HEK293 (cell line): Measurements from ENCODE around the gene REN.

Experiments
- CTCF ChIA-PET: fragments of 350-600 bp; formaldehyde crosslinking; extraction: SDS; loops from one replicate; lab custom pipeline; 2021; ENCODE audit warnings: antibody characterized with exemption; lab: Yijun Ruan, JAX
- POLR2A ChIA-PET: fragments of 300-600 bp; formaldehyde crosslinking; extraction: SDS; loops from one replicate; lab custom pipeline; 2020; ENCODE audit warnings: antibody characterized with exemption, inconsistent platforms; lab: Yijun Ruan, JAX
- H3K27ac ChIP-seq: fragments of 200-500 bp; sonication (Bioruptor generic); 2 replicates; pipeline ENCODE4 v1.5.1; 2014; ENCODE audit warnings: low read depth, low read length, control low read depth, inconsistent platforms; ENCODE audit errors: extremely low read depth
- H3K36me3 ChIP-seq, 2 experiments: fragments of 200-500 bp in 1 of 2; sonication (Bioruptor generic) in 1 of 2; 1 replicate in 1 of 2; 2 replicates in 1 of 2; pipeline ENCODE4 v1.5.1; 2014 to 2017; ENCODE audit warnings: inconsistent platforms in 2 of 2, low read length in 2 of 2; ENCODE audit not compliant: control insufficient read depth in 2 of 2, insufficient read depth in 1 of 2
- H3K4me1 ChIP-seq: fragments of 200-500 bp; sonication (Bioruptor generic); 2 replicates; pipeline ENCODE4 v1.5.1; 2014; ENCODE audit warnings: mild to moderate bottlenecking, low read length, inconsistent platforms; ENCODE audit not compliant: control insufficient read depth, insufficient read depth
- H3K4me3 ChIP-seq: 2 replicates; pipeline ENCODE4 v1.5.1; 2011; ENCODE audit warnings: low read depth, mild to moderate bottlenecking, control low read depth, low read length, moderate library complexity
- H3K9me3 ChIP-seq: fragments of 200-500 bp; sonication (Bioruptor generic); 2 replicates; pipeline ENCODE4 v1.5.1; 2014; ENCODE audit warnings: low read depth, low read length, inconsistent platforms; ENCODE audit not compliant: control insufficient read depth, insufficient read depth
- ATF2 ChIP-seq: fragments of 450-650 bp; formaldehyde crosslinking; IDR thresholded peaks from 2 replicates; pipeline ENCODE4 v1.5.1; 2016; ENCODE audit warnings: missing biosample characterization, missing genetic modification characterization, low read depth
- FEZF1 ChIP-seq: fragments of 450-650 bp; formaldehyde crosslinking; IDR thresholded peaks from 2 replicates; pipeline ENCODE4 v1.5.1; 2016; ENCODE audit warnings: missing biosample characterization, missing genetic modification characterization
- GLIS2 ChIP-seq: fragments of 450-650 bp; formaldehyde crosslinking; IDR thresholded peaks from 2 replicates; pipeline ENCODE4 v1.5.1; 2016; ENCODE audit warnings: missing biosample characterization, missing genetic modification characterization
- KLF10 ChIP-seq: fragments of 450-650 bp; IDR thresholded peaks from 2 replicates; pipeline ENCODE4 v1.5.1; 2018; ENCODE audit warnings: missing biosample characterization, mild to moderate bottlenecking, missing genetic modification characterization
- PRDM6 ChIP-seq: fragments of 450-650 bp; formaldehyde crosslinking; IDR thresholded peaks from 2 replicates; pipeline ENCODE4 v1.5.1; 2017; ENCODE audit warnings: missing biosample characterization, missing genetic modification characterization
- RBAK ChIP-seq: fragments of 450-650 bp; formaldehyde crosslinking; IDR thresholded peaks from 2 replicates; pipeline ENCODE4 v1.5.1; 2016; ENCODE audit warnings: missing biosample characterization, missing genetic modification characterization
- SALL2 ChIP-seq: fragments of 450-650 bp; formaldehyde crosslinking; IDR thresholded peaks from 2 replicates; pipeline ENCODE4 v1.5.0; 2017; ENCODE audit warnings: missing biosample characterization, mild to moderate bottlenecking, missing genetic modification characterization, borderline replicate concordance
- YY1 ChIP-seq: fragments of 450-650 bp; formaldehyde crosslinking; IDR thresholded peaks from 2 replicates; pipeline ENCODE4 v1.5.1; 2018; ENCODE audit warnings: missing biosample characterization, missing genetic modification characterization
- ZBTB17 ChIP-seq: fragments of 450-650 bp; formaldehyde crosslinking; IDR thresholded peaks from 2 replicates; pipeline ENCODE4 v1.5.1; 2016; ENCODE audit warnings: missing biosample characterization, missing genetic modification characterization
- ZBTB20 ChIP-seq: fragments of 450-650 bp; formaldehyde crosslinking; IDR thresholded peaks from 2 replicates; pipeline ENCODE4 v1.5.1; 2016; ENCODE audit warnings: missing biosample characterization, missing genetic modification characterization
- ZBTB48 ChIP-seq: fragments of 450-650 bp; formaldehyde crosslinking; IDR thresholded peaks from 2 replicates; pipeline ENCODE4 v1.5.1; 2016; ENCODE audit warnings: missing biosample characterization, missing genetic modification characterization
- ZBTB8A ChIP-seq: fragments of 450-650 bp; formaldehyde crosslinking; IDR thresholded peaks from 2 replicates; pipeline ENCODE4 v1.5.1; 2016; ENCODE audit warnings: missing biosample characterization, missing genetic modification characterization
- ZEB2 ChIP-seq: fragments of 450-650 bp; formaldehyde crosslinking; IDR thresholded peaks from 2 replicates; pipeline ENCODE4 v1.5.1; 2016; ENCODE audit warnings: missing biosample characterization, missing genetic modification characterization
- ZFP3 ChIP-seq: fragments of 450-650 bp; formaldehyde crosslinking; IDR thresholded peaks from 2 replicates; pipeline ENCODE4 v1.5.1; 2016; ENCODE audit warnings: low read depth, missing biosample characterization, missing genetic modification characterization
- ZNF132 ChIP-seq: fragments of 450-650 bp; formaldehyde crosslinking; IDR thresholded peaks from 2 replicates; pipeline ENCODE4 v1.5.1; 2017; ENCODE audit warnings: missing biosample characterization, missing genetic modification characterization, borderline replicate concordance
- ZNF248 ChIP-seq: fragments of 450-650 bp; formaldehyde crosslinking; IDR thresholded peaks from 2 replicates; pipeline ENCODE4 v1.5.1; 2017; ENCODE audit warnings: missing biosample characterization, missing genetic modification characterization
- ZNF366 ChIP-seq: fragments of 450-650 bp; formaldehyde crosslinking; conservative IDR thresholded peaks from 2 replicates; pipeline ENCODE4 v1.5.1; 2016; ENCODE audit warnings: missing biosample characterization, missing genetic modification characterization
- ZNF398 ChIP-seq: fragments of 450-650 bp; formaldehyde crosslinking; IDR thresholded peaks from 2 replicates; pipeline ENCODE4 v1.5.1; 2017; ENCODE audit warnings: missing biosample characterization, missing genetic modification characterization
- ZNF423 ChIP-seq: fragments of 450-650 bp; formaldehyde crosslinking; IDR thresholded peaks from 2 replicates; pipeline ENCODE4 v1.5.1; 2016; ENCODE audit warnings: missing biosample characterization, missing genetic modification characterization
- ZNF596 ChIP-seq: fragments of 450-650 bp; IDR thresholded peaks from 2 replicates; pipeline ENCODE4 v1.5.0; 2018; ENCODE audit warnings: missing biosample characterization, mild to moderate bottlenecking, missing genetic modification characterization, moderate library complexity
- ZNF645 ChIP-seq: fragments of 450-650 bp; formaldehyde crosslinking; IDR thresholded peaks from 2 replicates; pipeline ENCODE4; 2016; ENCODE audit warnings: missing biosample characterization, missing genetic modification characterization
- ZNF664 ChIP-seq: fragments of 450-650 bp; formaldehyde crosslinking; IDR thresholded peaks from 2 replicates; pipeline ENCODE4 v1.5.1; 2016; ENCODE audit warnings: missing biosample characterization, missing genetic modification characterization
- ZNF670 ChIP-seq: fragments of 450-650 bp; formaldehyde crosslinking; IDR thresholded peaks from 2 replicates; pipeline ENCODE4 v1.5.1; 2016; ENCODE audit warnings: missing biosample characterization, missing genetic modification characterization, low read depth
- ZNF768 ChIP-seq: fragments of 450-650 bp; formaldehyde crosslinking; IDR thresholded peaks from 2 replicates; pipeline ENCODE4 v1.5.1; 2018; ENCODE audit warnings: missing biosample characterization, mild to moderate bottlenecking, missing genetic modification characterization
- TF ChIP-seq, protein P1 (sequence below): fragments of 450-650 bp; formaldehyde crosslinking; IDR thresholded peaks from 2 replicates; pipeline ENCODE4 v1.5.1; 2016; ENCODE audit warnings: missing biosample characterization, missing genetic modification characterization
- TF ChIP-seq, protein P2 (sequence below): fragments of 450-650 bp; formaldehyde crosslinking; IDR thresholded peaks from 2 replicates; pipeline ENCODE4 v1.5.1; 2016; ENCODE audit warnings: missing biosample characterization, missing genetic modification characterization

REN gene

GRCh38 chr1:204197068-204197467, 30.9 kb upstream of the REN start:
- Histone ChIP-seq H3K4me3 (no peak overlapping the region), H3K9me3 (no peaks in the 10 kb centered on the region), H3K27ac (no peak overlapping the region), H3K36me3 (no peaks in the 10 kb centered on the region), H3K4me1 (no peaks in the 10 kb centered on the region)
- ChIA-PET POLR2A (no interaction called here), CTCF (interaction anchor here (1.9 to 3.2 kb wide), 3 partner anchors 10 to 34 kb away, joined by 13 to 20 read pairs (median 18); no protein-coding TSS in a partner anchor)
- TF ChIP-seq ZNF366 (tag by site-specific recombination) (no peak), KLF10 (tag by site-specific recombination) (no peak), PRDM6 (no peak), ZEB2 (tag by site-specific recombination) (no peak), ZNF423 (tag by site-specific recombination) (no peak), ZNF132 (tag by site-specific recombination) (no peak), ZBTB20 (tag by site-specific recombination) (no peak), ZNF398 (tag by site-specific recombination) (no peak), ZNF596 (tag by site-specific recombination) (no peak), ZBTB8A (tag by site-specific recombination) (no peak), ZNF645 (no peak), ZNF768 (tag by site-specific recombination) (no peak)

- CTCF ChIA-PET = interaction anchor here (2.0 kb wide), 1 partner anchor 11 kb away, joined by 13 read pairs; no protein-coding TSS in a partner anchor
- POLR2A ChIA-PET = no interaction called here
- H3K4me3 ChIP-seq = no peak within 1 kb of the TSS
- no peaks in the 10 kb centered on the region for H3K36me3 ChIP-seq
- no peaks in the 10 kb centered on the region for H3K4me1 ChIP-seq
- H3K9me3 ChIP-seq = no peaks in the 10 kb centered on the region
- no peak within 1 kb of the TSS for H3K27ac ChIP-seq
- TF ChIP-seq ATF2 (tag by site-specific recombination) (no peak), GLIS2 (tag by site-specific recombination) (no peak), ZNF248 (no peak), ZBTB20 (tag by site-specific recombination) (no peak), ZNF670 (tag by site-specific recombination) (no peak), YY1 (tag by site-specific recombination) (no peak), ZBTB17 (tag by site-specific recombination) (no peak), ZBTB48 (tag by site-specific recombination) (no peak), RBAK (tag by site-specific recombination) (no peak), SALL2 (tag by site-specific recombination) (no peak), FEZF1 (tag by site-specific recombination) (no peak), ZFP3 (tag by site-specific recombination) (no peak), ZNF664 (tag by site-specific recombination) (no peak), ZNF596 (tag by site-specific recombination) (no peak)
- TF ChIP-seq, protein P1, sequence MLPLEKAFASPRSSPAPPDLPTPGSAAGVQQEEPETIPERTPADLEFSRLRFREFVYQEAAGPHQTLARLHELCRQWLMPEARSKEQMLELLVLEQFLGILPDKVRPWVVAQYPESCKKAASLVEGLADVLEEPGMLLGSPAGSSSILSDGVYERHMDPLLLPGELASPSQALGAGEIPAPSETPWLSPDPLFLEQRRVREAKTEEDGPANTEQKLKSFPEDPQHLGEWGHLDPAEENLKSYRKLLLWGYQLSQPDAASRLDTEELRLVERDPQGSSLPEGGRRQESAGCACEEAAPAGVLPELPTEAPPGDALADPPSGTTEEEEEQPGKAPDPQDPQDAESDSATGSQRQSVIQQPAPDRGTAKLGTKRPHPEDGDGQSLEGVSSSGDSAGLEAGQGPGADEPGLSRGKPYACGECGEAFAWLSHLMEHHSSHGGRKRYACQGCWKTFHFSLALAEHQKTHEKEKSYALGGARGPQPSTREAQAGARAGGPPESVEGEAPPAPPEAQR (tag by site-specific recombination) = no peak
- TF ChIP-seq, protein P2, sequence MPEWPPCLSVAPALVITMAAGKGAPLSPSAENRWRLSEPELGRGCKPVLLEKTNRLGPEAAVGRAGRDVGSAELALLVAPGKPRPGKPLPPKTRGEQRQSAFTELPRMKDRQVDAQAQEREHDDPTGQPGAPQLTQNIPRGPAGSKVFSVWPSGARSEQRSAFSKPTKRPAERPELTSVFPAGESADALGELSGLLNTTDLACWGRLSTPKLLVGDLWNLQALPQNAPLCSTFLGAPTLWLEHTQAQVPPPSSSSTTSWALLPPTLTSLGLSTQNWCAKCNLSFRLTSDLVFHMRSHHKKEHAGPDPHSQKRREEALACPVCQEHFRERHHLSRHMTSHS = no peak
Observed at GRCh38 chr1:204196068-204196795, 30.1 kb upstream of the REN start, which contains the start of gene KISS1. TSS of gene KISS1 (minus strand) at chr1:204196491. CDS start at chr1:204192876, 3,615 bp downstream.
